Measurements from ENCODE around the gene SP3. TPM values are rescaled to one million over a fixed set of nuclear protein-coding genes. Genes with fewer than 3 reads are reported as not detected.

SP3 gene
- total and polyA plus RNA-seq, 9 of the 15 experiments (the other 6 are each of a cell fraction or from before 2014, with no cell fraction given), result 12.0 to 106 (median 74.9) TPM

DNA sequence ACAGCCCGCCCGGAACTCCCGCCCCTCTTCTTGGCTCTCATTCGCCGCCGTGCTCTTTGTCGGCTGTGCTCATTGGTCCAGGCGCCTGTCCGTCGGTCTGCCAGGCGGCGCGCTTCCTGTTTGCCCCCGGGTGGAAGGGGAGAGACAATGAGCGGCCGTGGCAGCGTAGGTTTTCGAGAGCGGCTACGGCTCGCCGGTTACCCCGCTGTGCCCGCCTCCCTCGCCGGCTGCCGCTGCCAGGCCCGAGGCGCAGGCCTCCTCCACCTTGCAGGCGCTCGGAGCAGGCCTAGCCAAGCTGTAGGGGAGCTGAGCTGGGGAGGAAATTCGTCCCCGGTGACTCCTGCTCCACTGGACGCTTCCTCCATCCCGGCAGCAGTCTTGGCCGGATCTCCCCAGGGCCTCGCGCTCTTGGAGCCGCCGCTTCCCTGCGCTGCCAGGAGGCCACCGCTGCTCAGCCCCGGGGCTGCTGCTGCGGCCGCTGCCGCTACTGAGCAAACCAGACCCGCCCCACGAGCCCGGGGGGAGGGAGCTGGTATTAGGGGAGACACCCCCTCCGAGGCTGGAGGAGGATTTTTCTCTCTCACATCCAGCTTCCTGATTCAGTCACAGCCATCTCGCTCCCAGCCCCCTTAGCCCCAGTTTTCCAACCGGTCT lies at the start of gene SP3 (continued):
- TF ChIP-seq, protein P1, sequence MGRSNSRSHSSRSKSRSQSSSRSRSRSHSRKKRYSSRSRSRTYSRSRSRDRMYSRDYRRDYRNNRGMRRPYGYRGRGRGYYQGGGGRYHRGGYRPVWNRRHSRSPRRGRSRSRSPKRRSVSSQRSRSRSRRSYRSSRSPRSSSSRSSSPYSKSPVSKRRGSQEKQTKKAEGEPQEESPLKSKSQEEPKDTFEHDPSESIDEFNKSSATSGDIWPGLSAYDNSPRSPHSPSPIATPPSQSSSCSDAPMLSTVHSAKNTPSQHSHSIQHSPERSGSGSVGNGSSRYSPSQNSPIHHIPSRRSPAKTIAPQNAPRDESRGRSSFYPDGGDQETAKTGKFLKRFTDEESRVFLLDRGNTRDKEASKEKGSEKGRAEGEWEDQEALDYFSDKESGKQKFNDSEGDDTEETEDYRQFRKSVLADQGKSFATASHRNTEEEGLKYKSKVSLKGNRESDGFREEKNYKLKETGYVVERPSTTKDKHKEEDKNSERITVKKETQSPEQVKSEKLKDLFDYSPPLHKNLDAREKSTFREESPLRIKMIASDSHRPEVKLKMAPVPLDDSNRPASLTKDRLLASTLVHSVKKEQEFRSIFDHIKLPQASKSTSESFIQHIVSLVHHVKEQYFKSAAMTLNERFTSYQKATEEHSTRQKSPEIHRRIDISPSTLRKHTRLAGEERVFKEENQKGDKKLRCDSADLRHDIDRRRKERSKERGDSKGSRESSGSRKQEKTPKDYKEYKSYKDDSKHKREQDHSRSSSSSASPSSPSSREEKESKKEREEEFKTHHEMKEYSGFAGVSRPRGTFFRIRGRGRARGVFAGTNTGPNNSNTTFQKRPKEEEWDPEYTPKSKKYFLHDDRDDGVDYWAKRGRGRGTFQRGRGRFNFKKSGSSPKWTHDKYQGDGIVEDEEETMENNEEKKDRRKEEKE (IDR thresholded peaks at IDR 0.05; ENCODE audit: borderline replicate concordance in 1 of 2, control insufficient read depth in 1 of 2, low read depth in 2 of 2, low read length in 1 of 2), result no peak
- TF ChIP-seq TRIM25 (IDR thresholded peaks at IDR 0.05; ENCODE audit: borderline replicate concordance), result no peak
- TF ChIP-seq GATAD2B (IDR thresholded peaks at IDR 0.05; ENCODE audit: borderline replicate concordance), result no peak
- TF ChIP-seq CBX5 (IDR thresholded peaks at IDR 0.05; ENCODE audit: borderline replicate concordance, low read depth), result no peak
- TF ChIP-seq, protein P2, sequence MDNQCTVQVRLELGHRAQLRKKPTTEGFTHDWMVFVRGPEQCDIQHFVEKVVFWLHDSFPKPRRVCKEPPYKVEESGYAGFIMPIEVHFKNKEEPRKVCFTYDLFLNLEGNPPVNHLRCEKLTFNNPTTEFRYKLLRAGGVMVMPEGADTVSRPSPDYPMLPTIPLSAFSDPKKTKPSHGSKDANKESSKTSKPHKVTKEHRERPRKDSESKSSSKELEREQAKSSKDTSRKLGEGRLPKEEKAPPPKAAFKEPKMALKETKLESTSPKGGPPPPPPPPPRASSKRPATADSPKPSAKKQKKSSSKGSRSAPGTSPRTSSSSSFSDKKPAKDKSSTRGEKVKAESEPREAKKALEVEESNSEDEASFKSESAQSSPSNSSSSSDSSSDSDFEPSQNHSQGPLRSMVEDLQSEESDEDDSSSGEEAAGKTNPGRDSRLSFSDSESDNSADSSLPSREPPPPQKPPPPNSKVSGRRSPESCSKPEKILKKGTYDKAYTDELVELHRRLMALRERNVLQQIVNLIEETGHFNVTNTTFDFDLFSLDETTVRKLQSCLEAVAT (IDR thresholded peaks at IDR 0.05), result peak; percentile 77 to 79; a peak in 2 of 4 replicates
- TF ChIP-seq MAFK (IDR thresholded peaks at IDR 0.05; ENCODE audit: low read length), result no peak
- peak; percentile 51 for TF ChIP-seq BRD9 (IDR thresholded peaks at IDR 0.05; ENCODE audit: low read depth, partially characterized antibody)
- TF ChIP-seq TAF1 (IDR thresholded peaks at IDR 0.05; ENCODE audit: control insufficient read depth, extremely low read depth, insufficient read depth, low read length, severe bottlenecking), result peak; percentile 90
- TF ChIP-seq PYGO2 (tag; IDR thresholded peaks at IDR 0.05), result no peak
- no peak for TF ChIP-seq COPS2 (conservative IDR thresholded peaks at IDR 0.05)
- TF ChIP-seq MTA2 (IDR thresholded peaks at IDR 0.05; ENCODE audit: low read depth), result no peak
- TF ChIP-seq L3MBTL2 (IDR thresholded peaks at IDR 0.05), result peak; percentile 59
- 0 out of 2 replicates have a peak, but pooled peaks have one; percentile 27 for TF ChIP-seq SMARCA4 (IDR thresholded peaks at IDR 0.05)
- peak; percentile 24; the same call in 1 of the 2 replicates for TF ChIP-seq SMARCE1 (IDR thresholded peaks at IDR 0.05)
- TF ChIP-seq, protein P3, sequence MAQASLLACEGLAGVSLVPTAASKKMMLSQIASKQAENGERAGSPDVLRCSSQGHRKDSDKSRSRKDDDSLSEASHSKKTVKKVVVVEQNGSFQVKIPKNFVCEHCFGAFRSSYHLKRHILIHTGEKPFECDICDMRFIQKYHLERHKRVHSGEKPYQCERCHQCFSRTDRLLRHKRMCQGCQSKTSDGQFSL (CRISPR knock-in tag; IDR thresholded peaks at IDR 0.05), result 0 out of 2 replicates have a peak, but pooled peaks have one; percentile 54
- TF ChIP-seq, protein P3 (tag; IDR thresholded peaks at IDR 0.05), result no peak
- TF ChIP-seq TFAP4 (CRISPR knock-in tag; IDR thresholded peaks at IDR 0.05; ENCODE audit: borderline replicate concordance), result peak; percentile 73
- no peak for TF ChIP-seq THRAP3 (IDR thresholded peaks at IDR 0.05; ENCODE audit: borderline replicate concordance)
- TF ChIP-seq ZNF707 (CRISPR knock-in tag; conservative IDR thresholded peaks at IDR 0.05), result no peak
- no peak for TF ChIP-seq FOXP1 (CRISPR knock-in tag; IDR thresholded peaks at IDR 0.05)

Data from K562 (cell line).